Loucy (cell line): Measurements from ENCODE around the gene CEP97.

ENCODE experiments used
- H2AFZ ChIP-seq: fragments of 200-600 bp; sonication (generic); 2 replicates; pipeline ENCODE4 v1.6.0; 2016; ENCODE audit warnings: antibody characterized with exemption, mild to moderate bottlenecking, low read length, moderate library complexity
- H3F3A ChIP-seq: fragments of 200-600 bp; 2 replicates; pipeline ENCODE4 v1.6.0; 2016; ENCODE audit warnings: antibody characterized with exemption, low read depth, mild to moderate bottlenecking
- H3K27me3 ChIP-seq: fragments of 200-600 bp; sonication (generic); 2 replicates; pipeline ENCODE4 v1.6.1; 2014; ENCODE audit warnings: low read length, mild to moderate bottlenecking; ENCODE audit not compliant: insufficient read depth, poor library complexity, severe bottlenecking
- H3K36me3 ChIP-seq: fragments of 200-600 bp; sonication (generic); 2 replicates; pipeline ENCODE4 v1.6.1; 2016; ENCODE audit warnings: low read length; ENCODE audit not compliant: insufficient read depth
- H3K4me1 ChIP-seq: fragments of 200-600 bp; sonication (generic); 2 replicates; pipeline ENCODE4 v1.5.1; 2014; ENCODE audit warnings: low read length, mild to moderate bottlenecking; ENCODE audit not compliant: insufficient read depth, poor library complexity, severe bottlenecking
- H3K4me2 ChIP-seq: fragments of 200-600 bp; sonication (generic); 2 replicates; pipeline ENCODE4 v1.6.0; 2014; ENCODE audit warnings: antibody characterized with exemption, low read length, low read depth, mild to moderate bottlenecking; ENCODE audit not compliant: poor library complexity, severe bottlenecking
- H3K4me3 ChIP-seq: fragments of 200-600 bp; sonication (generic); 2 replicates; pipeline ENCODE4 v1.5.1; 2014; ENCODE audit warnings: low read length, mild to moderate bottlenecking, mixed read lengths; ENCODE audit not compliant: poor library complexity, severe bottlenecking
- H3K79me2 ChIP-seq: fragments of 200-600 bp; sonication (generic); 2 replicates; pipeline ENCODE4 v1.6.1; 2014; ENCODE audit warnings: low read length; ENCODE audit not compliant: insufficient read depth
- H3K9ac ChIP-seq: fragments of 200-600 bp; sonication (generic); 2 replicates; pipeline ENCODE4 v1.6.0; 2014; ENCODE audit warnings: mild to moderate bottlenecking, low read depth, low read length, moderate library complexity; ENCODE audit not compliant: poor library complexity, severe bottlenecking
- H3K9me2 ChIP-seq: fragments of 200-600 bp; sonication (generic); replicated peaks from 2 replicates; pipeline ENCODE4 v1.6.1; 2016; ENCODE audit warnings: low read depth, low read length, mixed read lengths
- H3K9me3 ChIP-seq: fragments of 200-600 bp; sonication (generic); 2 replicates; pipeline ENCODE4 v1.6.1; 2014; ENCODE audit warnings: mild to moderate bottlenecking, antibody characterized with exemption, low read length, low read depth; ENCODE audit not compliant: insufficient read depth
- H4K20me1 ChIP-seq: fragments of 200-600 bp; sonication (generic); 2 replicates; pipeline ENCODE4 v1.6.0; 2014; ENCODE audit warnings: antibody characterized with exemption, low read length, mild to moderate bottlenecking; ENCODE audit not compliant: insufficient read depth, poor library complexity, severe bottlenecking
- EZH2phosphoT487 ChIP-seq: fragments of 200-600 bp; IDR thresholded peaks from 2 replicates; pipeline ENCODE4 v1.6.1; 2018; ENCODE audit warnings: antibody characterized with exemption, mild to moderate bottlenecking, moderate library complexity, borderline replicate concordance
- TF ChIP-seq, protein P1 (sequence below): fragments of 200-600 bp; sonication (generic); conservative IDR thresholded peaks from 2 replicates; pipeline ENCODE4 v1.5.1; 2014; ENCODE audit warnings: mild to moderate bottlenecking, antibody characterized with exemption, low read length

The CEP97 gene

DNA sequence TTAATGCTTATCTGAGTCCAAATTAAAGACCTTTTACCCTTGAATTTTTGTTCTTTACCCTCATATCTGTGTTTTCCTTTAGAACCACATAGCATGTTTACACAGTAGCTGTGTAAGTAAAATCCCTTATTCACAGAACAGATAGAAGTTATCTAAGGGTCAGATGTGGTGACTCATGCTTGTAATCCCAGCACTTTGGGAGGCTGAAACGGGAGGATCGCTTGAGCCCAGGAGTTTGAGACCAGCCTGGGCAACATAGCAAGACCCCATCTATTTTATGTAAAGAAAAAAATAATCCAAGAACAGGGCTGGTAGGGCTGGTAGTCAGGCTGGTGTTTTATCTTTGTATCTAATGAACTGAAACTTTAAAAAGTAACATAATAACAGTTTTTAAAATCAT lies 77.8 kb downstream of the CEP97 start:
- Histone ChIP-seq H3K36me3 (peaks cover 40% of the 10 kb centered on the region), H3F3A (no peaks in the 10 kb centered on the region), H3K9me3 (no peaks in the 10 kb centered on the region), H3K27me3 (no peaks in the 10 kb centered on the region), H3K9ac (no peak overlapping the region), H3K9me2 (no peaks in the 10 kb centered on the region), H3K4me3 (no peak overlapping the region), H3K4me2 (no peak overlapping the region), H2AFZ (no peak overlapping the region), H3K79me2 (0 out of 2 replicates have a peak, but pooled peaks cover 2% of the 10 kb centered on the region), H3K4me1 (no peaks in the 10 kb centered on the region), H4K20me1 (no peaks in the 10 kb centered on the region)
- no peak for TF ChIP-seq EZH2phosphoT487
- TF ChIP-seq, protein P1, sequence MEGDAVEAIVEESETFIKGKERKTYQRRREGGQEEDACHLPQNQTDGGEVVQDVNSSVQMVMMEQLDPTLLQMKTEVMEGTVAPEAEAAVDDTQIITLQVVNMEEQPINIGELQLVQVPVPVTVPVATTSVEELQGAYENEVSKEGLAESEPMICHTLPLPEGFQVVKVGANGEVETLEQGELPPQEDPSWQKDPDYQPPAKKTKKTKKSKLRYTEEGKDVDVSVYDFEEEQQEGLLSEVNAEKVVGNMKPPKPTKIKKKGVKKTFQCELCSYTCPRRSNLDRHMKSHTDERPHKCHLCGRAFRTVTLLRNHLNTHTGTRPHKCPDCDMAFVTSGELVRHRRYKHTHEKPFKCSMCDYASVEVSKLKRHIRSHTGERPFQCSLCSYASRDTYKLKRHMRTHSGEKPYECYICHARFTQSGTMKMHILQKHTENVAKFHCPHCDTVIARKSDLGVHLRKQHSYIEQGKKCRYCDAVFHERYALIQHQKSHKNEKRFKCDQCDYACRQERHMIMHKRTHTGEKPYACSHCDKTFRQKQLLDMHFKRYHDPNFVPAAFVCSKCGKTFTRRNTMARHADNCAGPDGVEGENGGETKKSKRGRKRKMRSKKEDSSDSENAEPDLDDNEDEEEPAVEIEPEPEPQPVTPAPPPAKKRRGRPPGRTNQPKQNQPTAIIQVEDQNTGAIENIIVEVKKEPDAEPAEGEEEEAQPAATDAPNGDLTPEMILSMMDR = no peak

DNA sequence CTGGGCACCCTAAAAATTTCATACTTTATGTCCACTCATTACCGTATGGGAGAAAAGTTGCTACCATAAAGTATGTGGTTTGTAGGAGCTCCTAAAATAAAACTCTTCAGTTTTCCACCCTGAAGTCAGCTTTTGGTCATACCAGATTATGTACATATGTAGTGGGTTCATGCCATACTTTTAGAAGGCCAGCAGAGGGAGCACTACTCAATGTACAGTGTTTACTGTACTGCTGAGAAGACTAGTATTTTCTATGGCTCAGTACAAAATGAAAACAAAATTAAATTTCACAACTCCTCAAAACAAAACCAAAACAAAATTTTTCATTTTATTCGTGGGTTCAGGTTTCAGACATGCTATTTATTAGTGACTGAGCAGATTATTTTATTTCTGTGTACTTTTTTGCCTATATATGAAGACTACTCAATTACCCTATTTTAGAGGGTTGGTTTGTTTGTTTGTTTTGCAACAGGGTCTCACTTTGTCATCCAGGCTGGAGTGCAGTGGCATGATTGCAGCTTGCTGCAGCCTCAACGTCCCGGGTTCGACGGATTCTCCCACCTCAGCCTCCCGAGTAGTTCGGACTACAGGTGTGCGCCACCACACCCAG lies 78.9 kb downstream of the CEP97 start:
- Histone ChIP-seq H3K4me1 (no peaks in the 10 kb centered on the region), H3K79me2 (no peaks in the 10 kb centered on the region), H3K4me2 (no peak overlapping the region)

DNA sequence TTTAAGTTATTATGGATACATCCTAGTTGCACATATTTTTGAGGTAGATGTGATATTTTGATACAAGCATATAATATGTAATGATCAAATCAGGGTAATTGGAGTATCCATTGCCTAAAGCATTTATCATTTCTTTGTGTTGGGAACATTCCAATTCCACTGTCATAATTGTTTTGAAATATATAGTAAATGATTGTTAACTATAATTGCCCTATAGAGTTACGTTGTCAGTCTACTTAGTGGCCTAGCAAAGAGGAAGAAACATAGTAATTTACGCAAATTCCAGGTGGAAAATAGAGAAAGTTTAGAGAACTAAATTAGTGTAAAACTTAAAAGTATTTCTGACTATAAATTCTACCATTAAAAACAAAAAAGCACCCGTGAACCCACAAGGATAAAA lies 79.5 kb downstream of the CEP97 start:
- Histone ChIP-seq H3K9me3 (no peaks in the 10 kb centered on the region), H3K36me3 (peaks cover 36% of the 10 kb centered on the region), H3K9ac (no peak overlapping the region), H3K4me3 (no peak overlapping the region), H4K20me1 (no peaks in the 10 kb centered on the region), H2AFZ (no peak overlapping the region), H3K79me2 (no peaks in the 10 kb centered on the region), H3F3A (no peaks in the 10 kb centered on the region), H3K27me3 (no peaks in the 10 kb centered on the region), H3K4me1 (peaks cover 2% of the 10 kb centered on the region), H3K4me2 (no peak overlapping the region), H3K9me2 (no peaks in the 10 kb centered on the region)
- TF ChIP-seq EZH2phosphoT487 = no peak
- TF ChIP-seq, protein P1 = no peak

More for the DNA sequence above, 78.9 kb downstream of the CEP97 start:
- peaks cover 36% of the 10 kb centered on the region for H3K36me3 ChIP-seq
- TF ChIP-seq EZH2phosphoT487 = no peak
- TF ChIP-seq, protein P1 = peak; percentile 91
- no peaks in the 10 kb centered on the region for H3F3A ChIP-seq
- no peak overlapping the region for H3K4me3 ChIP-seq
- H3K9me3 ChIP-seq = no peaks in the 10 kb centered on the region
- H3K9ac ChIP-seq = no peak overlapping the region
- no peaks in the 10 kb centered on the region for H3K9me2 ChIP-seq
- H3K27me3 ChIP-seq = no peaks in the 10 kb centered on the region
- H2AFZ ChIP-seq = no peak overlapping the region
- H4K20me1 ChIP-seq = no peaks in the 10 kb centered on the region
